Breast epithelium (tissue), 4 donors: ENCODE data around the gene MYO1E. TPM values are rescaled to one million over a fixed set of nuclear protein-coding genes. Genes with fewer than 3 reads are reported as not detected.

Source experiments
- DNase-seq, 2 donors: peaks; one replicate each; pipeline ENCODE4 v3.0.0-alpha.2; 2019; ENCODE audit warnings: low spot score in 2 of 2
- H3K27ac ChIP-seq, 2 donors: fragments of 200-600 bp; sonication (generic) in 1 of 2; one replicate each; pipeline ENCODE4 v1.5.1; 2016 to 2019; ENCODE audit warnings: mild to moderate bottlenecking in 1 of 2
- H3K27me3 ChIP-seq, 2 donors: fragments of 200-600 bp; sonication (generic) in 1 of 2; one replicate each; pipeline versions ENCODE4 v1.5.1 to v1.6.0; 2017 to 2019; ENCODE audit warnings: control low read depth in 1 of 2, mild to moderate bottlenecking in 1 of 2
- H3K36me3 ChIP-seq: fragments of 200-600 bp; one replicate; pipeline ENCODE4 v1.5.1; 2019
- H3K4me1 ChIP-seq, 2 donors: fragments of 200-600 bp; sonication (generic); one replicate each; pipeline ENCODE4 v1.5.1; 2016 to 2019; ENCODE audit warnings: control low read depth in 1 of 2
- H3K4me3 ChIP-seq, 3 donors: fragments of 200-600 bp; sonication (generic); 1 replicate in 2 of 3; 2 replicates in 1 of 3; pipeline ENCODE4 v1.5.1; 2016 to 2019; ENCODE audit warnings: mild to moderate bottlenecking in 3 of 3, moderate library complexity in 2 of 3
- H3K9me3 ChIP-seq, 2 donors: fragments of 200-600 bp; sonication (generic) in 1 of 2; one replicate each; pipeline ENCODE4 v1.5.1; 2016 to 2019; ENCODE audit warnings: control low read depth in 1 of 2
- POLR2A ChIP-seq: fragments of 450-650 bp; IDR thresholded peaks from one replicate; pipeline ENCODE4 v1.6.1; 2016; ENCODE audit warnings: antibody characterized with exemption, mild to moderate bottlenecking, moderate library complexity
- POLR2AphosphoS5 ChIP-seq, 3 donors: sonication (generic); formaldehyde crosslinking; IDR thresholded peaks; one replicate each; pipeline ENCODE4 v1.6.1; 2017; ENCODE audit warnings: antibody characterized with exemption in 3 of 3
- intact Hi-C: fragments of 100-400 bp; cut with DNase I; formaldehyde crosslinking; loops from one replicate; pipeline ENCODE4 v1.15.1; 2023; ENCODE audit warnings: low total_unique reads
- total RNA-seq, 3 donors: library from RNA; depleted of rRNA; stranded (reverse); fragments of >200 nt; gene quantifications; one replicate each; pipeline ENCODE4 v1.1.0, GENCODE V29; 2016
- TF ChIP-seq, protein P1 (sequence below), 3 donors: fragments of 450-650 bp; IDR thresholded peaks; one replicate each; pipeline ENCODE4 v1.5.1; 2016 to 2017; ENCODE audit warnings: antibody characterized with exemption in 3 of 3, mild to moderate bottlenecking in 3 of 3, moderate library complexity in 3 of 3

Gene MYO1E
- total RNA-seq, 3 donors from 2014 or later = 51.5 to 76.1 (median 68.6) TPM

DNA sequence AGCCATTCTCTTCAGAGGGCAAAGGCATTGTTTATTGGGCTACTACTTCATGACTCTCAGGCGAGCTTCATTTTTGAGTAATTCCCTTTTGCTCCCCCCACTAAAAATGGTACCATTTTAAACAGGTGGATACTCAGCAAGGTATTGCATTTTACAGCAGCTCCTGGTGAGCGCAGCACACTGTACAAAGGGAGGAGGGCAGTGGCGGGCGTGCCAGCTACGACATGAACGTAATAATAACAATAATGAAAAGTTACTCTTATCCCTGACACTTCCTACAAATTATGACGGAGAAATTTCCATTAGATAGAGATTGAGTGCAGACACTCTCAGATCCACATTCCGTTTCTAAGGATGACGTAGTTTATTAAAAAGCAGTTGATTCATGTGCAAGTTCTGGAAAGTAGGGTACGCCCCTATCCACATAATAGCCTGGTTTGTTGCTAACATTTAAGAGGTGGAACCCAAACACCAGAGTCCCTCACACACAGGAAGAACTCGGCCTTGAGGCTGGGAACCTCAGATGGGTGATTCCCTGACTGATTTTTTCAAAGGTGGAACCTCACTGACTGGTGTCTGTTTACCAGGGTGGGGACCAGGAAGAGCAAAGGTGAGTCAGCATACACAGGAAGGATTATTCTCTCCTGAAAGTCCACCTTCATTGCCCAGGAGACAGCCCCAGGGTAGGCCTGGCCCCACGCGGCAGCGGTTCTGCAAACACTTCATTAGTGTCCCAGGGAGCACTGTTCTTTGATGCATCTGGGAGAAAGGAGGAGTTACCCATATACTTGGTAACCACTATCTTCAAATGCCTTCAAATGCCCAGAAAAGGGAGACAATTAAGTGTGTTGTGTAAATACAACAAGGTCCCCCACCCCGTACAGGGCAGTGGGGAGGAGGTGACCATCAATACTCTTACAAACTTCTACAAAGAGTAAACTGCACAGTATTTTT, 96.2 kb downstream of the MYO1E start:
- H3K36me3 ChIP-seq = no peaks in the 10 kb centered on the region
- H3K4me1 ChIP-seq = peaks cover 0 to 14% of the 10 kb centered on the region in 2 donors
- intact Hi-C loops = no loop called here
- DNase-seq = no peak
- H3K9me3 ChIP-seq = no peaks in the 10 kb centered on the region
- H3K27ac ChIP-seq = peak overlapping the region in 1 of 2 donors; percentile 40
- TF ChIP-seq POLR2AphosphoS5 (IDR thresholded peaks at IDR 0.05) (no peak), POLR2A (no peak)
- TF ChIP-seq, protein P1, sequence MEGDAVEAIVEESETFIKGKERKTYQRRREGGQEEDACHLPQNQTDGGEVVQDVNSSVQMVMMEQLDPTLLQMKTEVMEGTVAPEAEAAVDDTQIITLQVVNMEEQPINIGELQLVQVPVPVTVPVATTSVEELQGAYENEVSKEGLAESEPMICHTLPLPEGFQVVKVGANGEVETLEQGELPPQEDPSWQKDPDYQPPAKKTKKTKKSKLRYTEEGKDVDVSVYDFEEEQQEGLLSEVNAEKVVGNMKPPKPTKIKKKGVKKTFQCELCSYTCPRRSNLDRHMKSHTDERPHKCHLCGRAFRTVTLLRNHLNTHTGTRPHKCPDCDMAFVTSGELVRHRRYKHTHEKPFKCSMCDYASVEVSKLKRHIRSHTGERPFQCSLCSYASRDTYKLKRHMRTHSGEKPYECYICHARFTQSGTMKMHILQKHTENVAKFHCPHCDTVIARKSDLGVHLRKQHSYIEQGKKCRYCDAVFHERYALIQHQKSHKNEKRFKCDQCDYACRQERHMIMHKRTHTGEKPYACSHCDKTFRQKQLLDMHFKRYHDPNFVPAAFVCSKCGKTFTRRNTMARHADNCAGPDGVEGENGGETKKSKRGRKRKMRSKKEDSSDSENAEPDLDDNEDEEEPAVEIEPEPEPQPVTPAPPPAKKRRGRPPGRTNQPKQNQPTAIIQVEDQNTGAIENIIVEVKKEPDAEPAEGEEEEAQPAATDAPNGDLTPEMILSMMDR (IDR thresholded peaks at IDR 0.05) = no peak
- H3K27me3 ChIP-seq = no peaks in the 10 kb centered on the region
- no peak overlapping the region for H3K4me3 ChIP-seq

DNA sequence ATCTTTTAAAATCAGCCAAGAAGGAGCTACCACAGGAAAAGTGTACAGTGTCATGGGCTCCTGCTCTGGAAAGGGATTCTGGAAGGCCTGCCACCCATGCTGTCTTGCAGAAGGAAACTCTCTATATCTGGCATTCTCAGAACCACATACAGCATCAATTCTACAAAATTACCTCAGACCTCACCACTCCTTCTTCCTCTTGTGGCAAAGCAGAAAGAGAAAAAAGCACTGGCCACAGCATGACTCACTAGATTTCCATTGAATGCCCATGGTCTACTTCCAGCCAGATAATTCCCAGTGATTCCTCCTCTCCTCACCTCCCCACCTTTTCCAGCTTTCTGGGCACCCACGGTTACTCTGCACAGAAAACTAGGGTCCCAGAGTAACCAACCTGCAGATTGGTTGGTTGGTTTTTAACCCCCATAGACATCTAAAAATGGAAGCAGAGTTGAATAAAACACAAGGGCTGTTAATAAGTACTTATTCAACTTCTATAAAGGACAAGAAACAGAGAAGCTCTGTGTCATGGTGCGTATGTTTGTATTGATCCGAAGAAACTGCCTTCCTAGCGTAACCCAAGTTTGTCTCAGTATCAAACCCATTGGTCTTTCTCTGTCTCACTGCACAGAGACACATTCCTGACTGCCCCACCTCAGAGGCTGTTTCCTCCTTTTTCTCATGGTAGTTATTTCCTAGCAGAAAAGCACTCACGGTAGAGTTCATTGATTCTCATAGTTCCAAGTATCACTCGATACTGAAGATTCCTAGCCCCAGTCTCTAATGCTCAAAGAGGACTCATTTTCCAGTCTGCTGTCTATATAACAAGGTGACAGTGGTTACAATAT, 98.3 kb downstream of the MYO1E start:
- H3K27me3 ChIP-seq = no peaks in the 10 kb centered on the region
- DNase-seq = no peak
- H3K4me1 ChIP-seq = peaks cover 0 to 11% of the 10 kb centered on the region in 2 donors
- TF ChIP-seq POLR2AphosphoS5 (IDR thresholded peaks at IDR 0.05) (no peak), POLR2A (no peak)
- TF ChIP-seq, protein P1 (IDR thresholded peaks at IDR 0.05) = no peak
- no peaks in the 10 kb centered on the region for H3K36me3 ChIP-seq
- H3K4me3 ChIP-seq = no peak overlapping the region
- intact Hi-C loops = no loop called here
- no peaks in the 10 kb centered on the region for H3K9me3 ChIP-seq
- no peak overlapping the region for H3K27ac ChIP-seq

GRCh38 chr15:59273234-59273633, 99.4 kb downstream of the MYO1E start:
- H3K27me3 ChIP-seq = no peaks in the 10 kb centered on the region
- intact Hi-C loops = no loop called here
- TF ChIP-seq POLR2AphosphoS5 (IDR thresholded peaks at IDR 0.05) (no peak), POLR2A (no peak)
- TF ChIP-seq, protein P1 (IDR thresholded peaks at IDR 0.05) = no peak

DNA sequence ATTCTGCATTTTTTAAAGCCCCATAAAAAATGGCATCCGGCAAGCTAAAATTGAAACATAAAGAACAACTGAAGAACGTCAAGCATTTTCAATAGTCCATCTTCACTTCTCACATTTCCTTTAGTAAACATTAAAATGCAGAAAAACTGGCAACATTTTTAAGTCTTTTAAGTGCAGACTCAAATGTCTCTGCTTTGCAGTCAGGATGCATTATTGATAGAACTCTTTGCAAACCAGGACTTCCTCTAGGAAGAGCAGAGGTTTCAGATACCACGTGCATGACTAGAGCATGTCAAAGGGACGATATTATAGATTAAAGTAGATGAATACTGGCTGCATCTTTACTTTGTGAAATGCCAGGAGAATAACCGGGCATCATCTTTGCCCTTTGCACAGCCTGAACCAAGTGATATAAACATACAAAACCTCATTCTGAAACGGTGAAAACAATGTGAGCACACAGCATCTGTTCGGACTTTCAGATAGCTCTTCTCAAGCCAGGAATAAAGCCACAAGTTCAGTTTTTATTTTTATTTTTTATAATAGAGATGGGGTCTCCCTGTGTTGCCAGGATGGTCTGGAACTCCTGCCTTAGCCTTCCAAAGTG, 101.0 kb downstream of the MYO1E start:
- no peak overlapping the region for H3K4me3 ChIP-seq
- H3K27ac ChIP-seq = no peak overlapping the region
- no peaks in the 10 kb centered on the region for H3K4me1 ChIP-seq
- TF ChIP-seq, protein P1 (IDR thresholded peaks at IDR 0.05) = no peak
- TF ChIP-seq POLR2A (no peak), POLR2AphosphoS5 (IDR thresholded peaks at IDR 0.05) (no peak)
- H3K9me3 ChIP-seq = no peaks in the 10 kb centered on the region
- intact Hi-C loops = no loop called here
- H3K36me3 ChIP-seq = no peaks in the 10 kb centered on the region
- no peaks in the 10 kb centered on the region for H3K27me3 ChIP-seq
- no peak for DNase-seq

More at GRCh38 chr15:59273234-59273633, 99.4 kb downstream of the MYO1E start:
- H3K4me3 ChIP-seq = no peak overlapping the region
- no peak overlapping the region for H3K27ac ChIP-seq
- H3K9me3 ChIP-seq = no peaks in the 10 kb centered on the region
- no peaks in the 10 kb centered on the region for H3K36me3 ChIP-seq
- no peak for DNase-seq
- H3K4me1 ChIP-seq = peaks cover 0 to 6% of the 10 kb centered on the region in 2 donors
